Liver (tissue), 9 donors: ENCODE measurements around the gene C1QL1. TPM values are rescaled to one million over a fixed set of nuclear protein-coding genes. Genes with fewer than 3 reads are reported as not detected.

ENCODE experiments used
- DNase-seq: peaks from one replicate; pipeline ENCODE4 v3.0.0-alpha.2; 2017; ENCODE audit warnings: low spot score
- H3K27ac ChIP-seq, 2 donors: one replicate each; pipeline ENCODE4 v1.7.0; 2013; ENCODE audit warnings: inconsistent platforms in 2 of 2, low read length in 2 of 2, control low read depth in 1 of 2, low read depth in 1 of 2, mild to moderate bottlenecking in 1 of 2
- H3K27me3 ChIP-seq, 4 donors: one replicate each; pipeline versions ENCODE4 v1.6.1 to v1.7.0; 2013; ENCODE audit warnings: low read length in 3 of 4, inconsistent platforms in 1 of 4, mild to moderate bottlenecking in 1 of 4, moderate library complexity in 1 of 4; ENCODE audit not compliant: control insufficient read depth in 4 of 4, insufficient read depth in 4 of 4
- H3K36me3 ChIP-seq, 4 donors: one replicate each; pipeline versions ENCODE4 v1.6.1 to v1.7.0; 2013; ENCODE audit warnings: low read length in 3 of 4, mild to moderate bottlenecking in 3 of 4, low read depth in 1 of 4, moderate library complexity in 1 of 4; ENCODE audit not compliant: control insufficient read depth in 4 of 4, insufficient read depth in 3 of 4
- H3K4me1 ChIP-seq, 4 donors: one replicate each; pipeline versions ENCODE4 v1.6.1 to v1.7.0; 2013; ENCODE audit warnings: low read length in 3 of 4, mild to moderate bottlenecking in 3 of 4, moderate library complexity in 1 of 4; ENCODE audit not compliant: control insufficient read depth in 4 of 4, insufficient read depth in 4 of 4
- H3K4me3 ChIP-seq, 3 donors: one replicate each; pipeline versions ENCODE4 v1.6.1 to v1.7.0; 2013; ENCODE audit warnings: low read length in 3 of 3, control low read depth in 1 of 3, low read depth in 1 of 3, mild to moderate bottlenecking in 1 of 3
- H3K9ac ChIP-seq, 2 donors: one replicate each; pipeline ENCODE4 v1.7.0; 2013; ENCODE audit warnings: low read length in 2 of 2, mild to moderate bottlenecking in 2 of 2, moderate library complexity in 2 of 2, control low read depth in 1 of 2, low read depth in 1 of 2
- H3K9me3 ChIP-seq, 4 donors: one replicate each; pipeline versions ENCODE4 v1.6.1 to v1.7.0; 2013; ENCODE audit warnings: low read length in 3 of 4; ENCODE audit not compliant: control insufficient read depth in 4 of 4
- ATF3 ChIP-seq: IDR thresholded peaks from 2 replicates; pipeline ENCODE4 v1.6.1; 2016; ENCODE audit warnings: antibody characterized with exemption
- EGR1 ChIP-seq, 2 donors: IDR thresholded peaks; 2 replicates each; pipeline ENCODE4 v1.6.1; 2016 to 2018; ENCODE audit warnings: antibody characterized with exemption in 2 of 2, low read depth in 2 of 2
- FOXA1 ChIP-seq: IDR thresholded peaks from 2 replicates; pipeline ENCODE4 v1.6.1; 2016; ENCODE audit warnings: antibody characterized with exemption
- FOXA2 ChIP-seq: IDR thresholded peaks from 2 replicates; pipeline ENCODE4 v1.6.1; 2016; ENCODE audit warnings: antibody characterized with exemption
- GABPA ChIP-seq, 2 donors: IDR thresholded peaks in 1 of 2; conservative IDR thresholded peaks in 1 of 2; 2 replicates each; pipeline ENCODE4 v1.6.1; 2016; ENCODE audit warnings: antibody characterized with exemption in 2 of 2, mild to moderate bottlenecking in 1 of 2, moderate library complexity in 1 of 2
- HNF4A ChIP-seq, 2 donors: conservative IDR thresholded peaks; 2 replicates each; pipeline ENCODE4 v1.6.1; 2016; ENCODE audit warnings: antibody characterized with exemption in 2 of 2, mild to moderate bottlenecking in 2 of 2
- HNF4G ChIP-seq: IDR thresholded peaks from 2 replicates; pipeline ENCODE4 v1.6.1; 2016; ENCODE audit warnings: antibody characterized with exemption
- NR2F2 ChIP-seq: IDR thresholded peaks from 2 replicates; pipeline ENCODE4 v1.6.1; 2016; ENCODE audit warnings: antibody characterized with exemption
- RAD21 ChIP-seq, 2 donors: IDR thresholded peaks; 2 replicates each; pipeline ENCODE4 v1.6.1; 2016; ENCODE audit warnings: antibody characterized with exemption in 2 of 2, mild to moderate bottlenecking in 2 of 2
- REST ChIP-seq: IDR thresholded peaks from 2 replicates; pipeline ENCODE4 v1.6.1; 2016; ENCODE audit warnings: antibody characterized with exemption, mild to moderate bottlenecking
- RXRA ChIP-seq, 2 donors: IDR thresholded peaks; 2 replicates each; pipeline ENCODE4 v1.6.1; 2017 to 2018; ENCODE audit warnings: antibody characterized with exemption in 2 of 2, mild to moderate bottlenecking in 1 of 2
- SP1 ChIP-seq: IDR thresholded peaks from 2 replicates; pipeline ENCODE4 v1.6.1; 2018; ENCODE audit warnings: antibody characterized with exemption, mild to moderate bottlenecking
- TAF1 ChIP-seq: conservative IDR thresholded peaks from 2 replicates; pipeline ENCODE4 v1.6.1; 2016; ENCODE audit warnings: antibody characterized with exemption, mild to moderate bottlenecking
- YY1 ChIP-seq: IDR thresholded peaks from 2 replicates; pipeline ENCODE4 v1.6.1; 2016; ENCODE audit warnings: antibody characterized with exemption, mild to moderate bottlenecking
- WGBS: extraction: QIAGEN DNeasy Blood & Tissue Kit; methylation state at CpG from one replicate; pipeline ENCODE4 v1.1.7; 2013; 5-methylcytosine and 5-hydroxymethylcytosine counted together
- polyA plus RNA-seq, 2 donors: library from polyadenylated mRNA; stranded (reverse) in 1 of 2; unstranded in 1 of 2; fragments of 200-250 nt in 1 of 2; fragments of >200 nt in 1 of 2; fragmentation: Nextera tagmentation in 1 of 2; extraction: Ambion mirVana in 1 of 2; gene quantifications; one replicate each; pipeline versions ENCODE4 v1.2.1 to v1.2.3, GENCODE V29; 2013 to 2015
- total RNA-seq, 2 donors: library from RNA; depleted of rRNA; stranded (reverse); fragments of >200 nt; gene quantifications; one replicate each; pipeline ENCODE4 v1.2.3, GENCODE V29; 2014
- TF ChIP-seq, protein P1 (sequence below): IDR thresholded peaks from 2 replicates; pipeline ENCODE4 v1.6.1; 2016; ENCODE audit warnings: antibody characterized with exemption
- TF ChIP-seq, protein P2 (sequence below): IDR thresholded peaks from 2 replicates; pipeline ENCODE4 v1.6.1; 2016; ENCODE audit warnings: antibody characterized with exemption
- TF ChIP-seq, protein P3 (sequence below): fragments of 150-350 bp; IDR thresholded peaks from 2 replicates; pipeline ENCODE4 v1.5.1; 2017; ENCODE audit warnings: improper control_type of control experiment, low read depth, low read length; ENCODE audit not compliant: missing input control
- donor health status: healthy.
- donor health status: healthy.
- donor health status: healthy.
- donor health status: healthy.
- donor health status: healthy.

Gene C1QL1
- total and polyA plus RNA-seq, 4 donors, result 0.17 to 0.57 (median 0.23) TPM; not detected in 1

DNA sequence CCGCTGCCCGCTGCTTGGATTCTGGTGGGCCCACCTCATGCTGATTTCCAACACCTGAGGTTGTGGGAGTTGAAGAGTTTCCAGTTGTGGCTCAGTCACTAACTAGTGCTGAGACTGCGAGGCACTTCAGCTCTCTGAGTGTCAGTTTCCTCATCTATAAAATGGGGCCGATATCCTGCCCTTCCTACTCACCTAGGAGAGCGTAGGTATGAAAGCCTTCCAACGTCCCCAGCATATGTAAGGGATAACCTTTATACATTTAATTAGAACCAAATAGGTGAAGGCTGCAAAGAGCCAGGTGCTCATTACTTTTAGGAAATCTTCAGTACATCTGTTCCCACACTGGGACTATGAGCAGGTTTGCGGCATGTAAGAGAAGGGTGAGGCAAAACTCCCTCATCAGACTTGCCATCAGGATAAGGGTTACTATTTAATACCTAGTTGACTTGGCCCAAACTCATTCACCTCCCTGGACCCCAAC lies 19.7 kb downstream of the C1QL1 start:
- no peak for DNase-seq
- no peaks in the 10 kb centered on the region for H3K36me3 ChIP-seq
- H3K27me3 ChIP-seq, result no peaks in the 10 kb centered on the region
- H3K9ac ChIP-seq, result no peak overlapping the region
- WGBS, result 78% methylated on average over 7 of the region's 7 CpGs
- H3K4me3 ChIP-seq, result peak overlapping the region; percentile 47 to 79 (median 63)
- peaks cover 4 to 13% (median 8%) of the 10 kb centered on the region in 4 donors for H3K4me1 ChIP-seq
- no peak overlapping the region for H3K27ac ChIP-seq
- no peaks in the 10 kb centered on the region for H3K9me3 ChIP-seq
- no peak for TF ChIP-seq TAF1
- TF ChIP-seq HNF4A (conservative IDR thresholded peaks at IDR 0.05), result no peak
- TF ChIP-seq NR2F2, result no peak
- TF ChIP-seq HNF4G, result no peak
- TF ChIP-seq, protein P1, sequence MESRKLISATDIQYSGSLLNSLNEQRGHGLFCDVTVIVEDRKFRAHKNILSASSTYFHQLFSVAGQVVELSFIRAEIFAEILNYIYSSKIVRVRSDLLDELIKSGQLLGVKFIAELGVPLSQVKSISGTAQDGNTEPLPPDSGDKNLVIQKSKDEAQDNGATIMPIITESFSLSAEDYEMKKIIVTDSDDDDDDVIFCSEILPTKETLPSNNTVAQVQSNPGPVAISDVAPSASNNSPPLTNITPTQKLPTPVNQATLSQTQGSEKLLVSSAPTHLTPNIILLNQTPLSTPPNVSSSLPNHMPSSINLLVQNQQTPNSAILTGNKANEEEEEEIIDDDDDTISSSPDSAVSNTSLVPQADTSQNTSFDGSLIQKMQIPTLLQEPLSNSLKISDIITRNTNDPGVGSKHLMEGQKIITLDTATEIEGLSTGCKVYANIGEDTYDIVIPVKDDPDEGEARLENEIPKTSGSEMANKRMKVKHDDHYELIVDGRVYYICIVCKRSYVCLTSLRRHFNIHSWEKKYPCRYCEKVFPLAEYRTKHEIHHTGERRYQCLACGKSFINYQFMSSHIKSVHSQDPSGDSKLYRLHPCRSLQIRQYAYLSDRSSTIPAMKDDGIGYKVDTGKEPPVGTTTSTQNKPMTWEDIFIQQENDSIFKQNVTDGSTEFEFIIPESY, result no peak
- TF ChIP-seq RXRA (IDR thresholded peaks at IDR 0.05), result no peak
- TF ChIP-seq YY1, result no peak
- TF ChIP-seq, protein P2, sequence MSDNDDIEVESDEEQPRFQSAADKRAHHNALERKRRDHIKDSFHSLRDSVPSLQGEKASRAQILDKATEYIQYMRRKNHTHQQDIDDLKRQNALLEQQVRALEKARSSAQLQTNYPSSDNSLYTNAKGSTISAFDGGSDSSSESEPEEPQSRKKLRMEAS, result no peak
- TF ChIP-seq ATF3, result no peak
- TF ChIP-seq GABPA (IDR thresholded peaks at IDR 0.05 in 1 of 2, conservative IDR thresholded peaks at IDR 0.05 in 1 of 2), result no peak
- TF ChIP-seq FOXA2, result no peak
- no peak for TF ChIP-seq EGR1 (IDR thresholded peaks at IDR 0.05; ENCODE audit: low read depth in 2 of 2)
- TF ChIP-seq, protein P3, sequence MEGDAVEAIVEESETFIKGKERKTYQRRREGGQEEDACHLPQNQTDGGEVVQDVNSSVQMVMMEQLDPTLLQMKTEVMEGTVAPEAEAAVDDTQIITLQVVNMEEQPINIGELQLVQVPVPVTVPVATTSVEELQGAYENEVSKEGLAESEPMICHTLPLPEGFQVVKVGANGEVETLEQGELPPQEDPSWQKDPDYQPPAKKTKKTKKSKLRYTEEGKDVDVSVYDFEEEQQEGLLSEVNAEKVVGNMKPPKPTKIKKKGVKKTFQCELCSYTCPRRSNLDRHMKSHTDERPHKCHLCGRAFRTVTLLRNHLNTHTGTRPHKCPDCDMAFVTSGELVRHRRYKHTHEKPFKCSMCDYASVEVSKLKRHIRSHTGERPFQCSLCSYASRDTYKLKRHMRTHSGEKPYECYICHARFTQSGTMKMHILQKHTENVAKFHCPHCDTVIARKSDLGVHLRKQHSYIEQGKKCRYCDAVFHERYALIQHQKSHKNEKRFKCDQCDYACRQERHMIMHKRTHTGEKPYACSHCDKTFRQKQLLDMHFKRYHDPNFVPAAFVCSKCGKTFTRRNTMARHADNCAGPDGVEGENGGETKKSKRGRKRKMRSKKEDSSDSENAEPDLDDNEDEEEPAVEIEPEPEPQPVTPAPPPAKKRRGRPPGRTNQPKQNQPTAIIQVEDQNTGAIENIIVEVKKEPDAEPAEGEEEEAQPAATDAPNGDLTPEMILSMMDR, result no peak
- TF ChIP-seq SP1, result no peak

DNA sequence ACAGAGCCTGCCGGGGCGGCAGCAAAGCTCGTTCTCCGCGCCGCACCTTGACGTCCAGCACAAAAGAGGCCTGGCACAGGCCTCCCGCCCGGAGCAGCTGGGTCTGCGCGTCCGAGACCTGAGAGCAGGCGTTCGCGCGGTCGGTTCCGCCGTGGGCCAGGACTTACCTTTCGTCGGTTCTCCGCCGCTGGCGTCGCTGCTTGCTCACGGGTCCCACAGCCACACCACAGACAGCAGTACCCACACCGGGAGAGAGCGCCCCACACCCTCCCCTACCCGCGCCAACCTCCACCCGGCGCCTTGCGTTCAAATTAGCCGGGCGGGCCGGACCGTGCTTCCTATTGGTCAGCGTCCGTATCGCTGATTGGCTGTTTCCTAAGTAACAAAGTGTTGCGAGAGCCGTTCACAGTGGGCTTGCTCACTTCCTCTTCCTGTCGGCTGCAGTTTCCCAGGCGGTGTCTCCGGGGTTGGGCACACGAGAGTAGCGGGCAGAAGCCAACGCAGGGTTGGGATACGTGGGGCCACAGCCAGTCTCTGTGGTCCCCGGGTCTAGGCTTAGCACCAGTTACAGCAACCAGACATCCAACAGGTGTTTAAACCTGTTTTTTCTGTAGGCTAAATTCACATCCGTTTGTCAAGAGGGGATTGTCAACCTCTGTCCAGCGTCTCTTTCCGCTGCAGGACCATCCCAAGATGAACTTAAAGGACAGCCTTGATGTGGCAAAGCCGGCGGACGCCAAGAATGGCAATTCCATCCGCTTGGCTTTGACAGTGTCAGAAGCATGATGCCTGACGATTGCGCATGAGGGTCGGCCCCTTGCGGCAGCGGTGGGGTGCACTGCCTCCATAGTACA lies 20.4 kb downstream of the C1QL1 start, which contains the start of gene KIF18B:
TSS of gene KIF18B (minus strand) at position 313 of the 854 bp plus-strand sequence. CDS start 11,429 bp downstream, outside the sequence.
- whole genome bisulfite sequencing, result 4% methylated on average over 62 of the region's 62 CpGs
- peak within 1 kb of the TSS in 1 of 2 donors; percentile 41 for H3K27ac ChIP-seq
- peak within 1 kb of the TSS; percentile 47 to 79 (median 63) for H3K4me3 ChIP-seq
- TF ChIP-seq TAF1 (peak; percentile 84), REST (peak; percentile 47), RXRA (IDR thresholded peaks at IDR 0.05) (no peak), FOXA1 (no peak), NR2F2 (no peak), FOXA2 (no peak), GABPA (IDR thresholded peaks at IDR 0.05 in 1 of 2, conservative IDR thresholded peaks at IDR 0.05 in 1 of 2) (peak; percentile 75 to 92), EGR1 (IDR thresholded peaks at IDR 0.05; ENCODE audit: low read depth in 2 of 2) (no peak), YY1 (no peak), RAD21 (IDR thresholded peaks at IDR 0.05) (peak in 1 of 2 donors; percentile 20), SP1 (peak; percentile 69), HNF4A (conservative IDR thresholded peaks at IDR 0.05) (no peak), ATF3 (no peak), HNF4G (no peak)
- TF ChIP-seq, protein P1, result peak; percentile 94
- TF ChIP-seq, protein P2, result no peak

More for the DNA sequence above, 20.4 kb downstream of the C1QL1 start, which contains the start of gene KIF18B:
- DNase-seq, result peak; percentile 94
- peaks cover 4 to 13% (median 8%) of the 10 kb centered on the region in 4 donors for H3K4me1 ChIP-seq
- no peaks in the 10 kb centered on the region for H3K9me3 ChIP-seq
- no peaks in the 10 kb centered on the region for H3K27me3 ChIP-seq
- H3K9ac ChIP-seq, result peak within 1 kb of the TSS in 1 of 2 donors; percentile 67
- H3K36me3 ChIP-seq, result no peaks in the 10 kb centered on the region
